COLO668 (cell line): Measurements from ENCODE around the gene C1orf21.

Experiments
- DNase-seq: peaks from one replicate; lab custom pipeline; 2025; ENCODE audit not compliant: unreplicated experiment; lab: John Stamatoyannopoulos, UW

The C1orf21 gene

GRCh38 chr1:184443624-184444023 is 56.8 kb downstream of the C1orf21 start:
- DNase-seq: no peak

DNA sequence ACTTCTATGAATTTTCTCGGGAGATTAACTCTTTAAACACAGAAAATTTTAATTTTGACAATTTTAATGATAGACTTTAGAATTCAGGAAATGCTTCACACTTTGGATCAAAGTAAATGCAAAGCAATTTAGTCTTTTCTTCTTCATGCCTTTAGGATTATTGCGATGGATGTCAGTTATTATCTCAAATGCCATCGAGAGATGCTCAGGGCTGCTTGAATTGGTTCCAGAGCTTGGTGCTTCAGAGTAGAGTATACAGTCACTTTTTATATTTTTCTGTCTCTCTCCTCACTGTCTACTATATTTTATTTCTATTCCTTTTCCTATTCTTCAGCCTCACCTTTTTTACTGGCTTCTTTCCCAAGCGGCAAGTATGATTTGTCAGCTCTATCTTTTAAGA is 59.2 kb downstream of the C1orf21 start:
- DNase-seq: no peak

- DNase-seq: no peak
Measured at GRCh38 chr1:184447651-184448185, 60.9 kb downstream of the C1orf21 start.

- DNase-seq: no peak
Measured at GRCh38 chr1:184449916-184450315, 63.1 kb downstream of the C1orf21 start.

- no peak for DNase-seq
Measured at GRCh38 chr1:184455786-184456185, 69.0 kb downstream of the C1orf21 start.

GRCh38 chr1:184456189-184456588 is 69.4 kb downstream of the C1orf21 start:
- DNase-seq: no peak

- no peak for DNase-seq
Measured at GRCh38 chr1:184457500-184457899, 70.7 kb downstream of the C1orf21 start.

DNA sequence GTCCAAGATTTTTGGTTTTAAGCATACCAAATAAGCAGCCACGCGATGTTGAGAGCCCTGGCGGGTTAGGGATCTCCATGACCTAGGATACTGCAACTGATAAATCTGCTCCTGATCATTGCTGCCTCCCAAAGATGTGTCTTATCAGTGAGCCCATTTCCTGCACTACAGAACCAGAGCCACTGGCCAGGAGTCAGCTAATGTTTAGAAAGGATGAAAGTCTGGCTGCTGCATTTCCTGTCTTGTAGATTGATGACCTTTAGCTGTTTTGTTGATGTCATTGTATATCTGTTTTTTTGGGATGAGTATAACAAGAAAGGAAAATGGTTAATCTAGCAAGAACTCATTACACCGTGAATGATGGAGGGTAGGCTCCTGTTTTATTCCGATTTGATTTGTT is 74.5 kb downstream of the C1orf21 start:
- DNase-seq: no peak

- no peak for DNase-seq
Measured at GRCh38 chr1:184462155-184462554, 75.3 kb downstream of the C1orf21 start.

GRCh38 chr1:184462990-184463389 is 76.2 kb downstream of the C1orf21 start:
- DNase-seq: no peak

DNA sequence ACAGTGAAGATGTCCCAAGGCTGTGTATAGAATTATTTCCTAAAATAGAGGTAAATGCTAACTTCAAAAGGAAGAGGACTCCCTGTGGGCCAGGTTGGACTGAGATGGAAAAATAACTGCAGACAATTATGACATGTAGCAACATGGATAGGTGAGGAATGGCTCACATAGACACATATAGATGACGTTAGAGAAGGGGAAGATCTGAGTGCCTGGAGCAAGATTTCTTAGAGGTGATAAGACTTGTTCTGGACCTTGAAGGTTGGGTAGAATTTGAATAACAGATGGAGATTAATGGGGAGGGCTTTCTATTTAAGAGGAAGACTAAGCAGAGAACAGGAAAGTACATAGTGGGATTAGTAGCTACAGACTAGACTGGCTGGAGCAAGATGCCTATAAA is 76.9 kb downstream of the C1orf21 start:
- no peak for DNase-seq

DNA sequence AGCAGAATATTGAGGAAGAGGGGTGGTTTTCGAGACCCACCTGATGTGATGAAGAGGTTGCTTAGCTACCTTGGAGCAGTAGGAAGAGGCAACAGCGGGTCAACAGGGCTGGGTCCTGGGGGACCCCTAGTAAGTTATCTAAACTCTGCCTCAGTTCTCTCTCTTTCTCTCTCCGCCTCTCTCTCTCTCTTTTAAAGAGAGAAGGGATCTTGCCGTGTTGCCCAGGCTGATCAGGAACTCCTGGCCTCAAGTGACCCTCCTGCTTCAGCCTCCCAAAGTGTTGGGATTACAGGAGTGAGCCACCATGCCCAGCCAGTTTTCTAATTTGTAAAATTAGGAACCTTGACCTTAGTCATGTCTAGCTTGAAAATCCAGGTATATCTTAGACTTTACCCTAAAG is 77.9 kb downstream of the C1orf21 start:
- no peak for DNase-seq

GRCh38 chr1:184465489-184466146 is 78.8 kb downstream of the C1orf21 start:
- no peak for DNase-seq

DNA sequence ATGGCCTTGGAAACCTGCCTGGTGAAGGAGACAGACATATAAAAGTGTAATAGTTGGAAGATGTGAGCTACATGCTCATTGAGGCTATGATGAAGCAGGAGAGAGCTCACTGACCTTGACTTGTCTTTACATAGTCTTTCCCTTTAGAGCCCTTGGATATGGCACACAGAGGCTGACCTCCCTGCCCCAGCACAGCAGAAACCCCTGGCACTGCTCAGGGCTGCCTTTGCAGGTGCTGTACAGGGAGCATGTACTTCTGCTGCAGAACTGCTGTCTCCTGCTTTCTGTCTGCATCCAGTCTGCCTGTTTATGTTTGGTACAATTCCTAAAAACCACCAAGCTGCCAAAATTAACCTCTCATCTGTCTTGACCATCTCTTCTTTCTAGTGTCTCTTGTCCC is 80.5 kb downstream of the C1orf21 start:
- DNase-seq: no peak

GRCh38 chr1:184469396-184469795 is 82.6 kb downstream of the C1orf21 start:
- DNase-seq: no peak

GRCh38 chr1:184471686-184472085 is 84.9 kb downstream of the C1orf21 start:
- DNase-seq: no peak

DNA sequence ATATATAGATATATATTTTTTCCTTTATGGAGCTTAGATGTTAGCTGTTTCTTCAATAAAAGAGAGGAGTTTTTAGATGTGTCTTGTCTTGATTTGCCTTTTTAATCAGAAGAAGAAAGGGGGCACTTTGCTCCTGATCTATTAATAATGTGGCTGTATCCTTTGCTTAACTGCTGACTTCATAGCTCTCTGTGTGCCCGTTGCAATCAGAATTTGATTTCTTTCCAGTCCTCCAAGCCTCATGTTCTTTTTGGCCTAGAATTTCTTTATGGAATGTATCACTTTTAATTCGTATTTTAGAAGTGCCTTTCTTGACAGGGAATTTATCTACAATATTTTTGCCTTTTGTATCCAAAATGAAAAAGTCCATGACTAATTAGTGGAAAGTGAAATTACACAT is 85.3 kb downstream of the C1orf21 start:
- DNase-seq: no peak

DNA sequence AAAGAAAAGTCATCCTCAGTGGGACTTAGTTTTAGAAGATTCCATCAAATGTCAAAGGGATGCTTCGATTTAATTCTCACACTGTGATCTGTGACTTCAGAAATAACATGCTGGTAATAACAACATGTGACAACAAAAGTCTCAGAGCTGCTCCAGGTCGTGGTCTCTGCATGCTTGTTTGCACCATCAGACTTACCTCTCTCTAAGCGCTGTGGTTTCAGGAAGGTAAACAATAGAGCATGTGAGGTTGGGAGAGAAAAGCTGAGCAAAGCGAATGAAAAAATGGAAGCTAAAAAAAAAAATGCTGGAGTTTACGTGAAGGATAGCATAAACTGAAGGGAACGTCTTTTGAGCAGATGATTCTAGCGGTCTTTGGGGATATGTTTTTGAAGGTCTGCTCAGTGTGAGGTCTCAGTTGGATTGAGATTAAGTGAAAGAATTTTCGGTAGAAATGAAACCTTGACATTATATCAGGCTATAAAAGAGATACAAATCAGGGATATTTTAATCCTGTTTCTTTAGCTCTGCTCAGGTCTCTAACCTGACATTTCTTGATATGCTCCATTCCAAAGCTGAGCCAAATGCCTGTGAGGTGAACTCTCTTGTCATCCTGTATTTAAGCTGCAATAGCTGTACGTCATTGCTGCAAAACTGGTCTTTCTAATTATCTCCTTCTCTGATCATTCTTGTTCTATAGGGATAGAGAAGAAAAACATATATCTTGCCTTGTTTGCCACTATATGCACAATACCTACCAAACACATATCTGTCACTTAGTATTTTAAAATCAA is 86.5 kb downstream of the C1orf21 start:
- no peak for DNase-seq

GRCh38 chr1:184476187-184476586 is 89.4 kb downstream of the C1orf21 start:
- DNase-seq: no peak

GRCh38 chr1:184479435-184480167 is 92.8 kb downstream of the C1orf21 start:
- DNase-seq: no peak

DNA sequence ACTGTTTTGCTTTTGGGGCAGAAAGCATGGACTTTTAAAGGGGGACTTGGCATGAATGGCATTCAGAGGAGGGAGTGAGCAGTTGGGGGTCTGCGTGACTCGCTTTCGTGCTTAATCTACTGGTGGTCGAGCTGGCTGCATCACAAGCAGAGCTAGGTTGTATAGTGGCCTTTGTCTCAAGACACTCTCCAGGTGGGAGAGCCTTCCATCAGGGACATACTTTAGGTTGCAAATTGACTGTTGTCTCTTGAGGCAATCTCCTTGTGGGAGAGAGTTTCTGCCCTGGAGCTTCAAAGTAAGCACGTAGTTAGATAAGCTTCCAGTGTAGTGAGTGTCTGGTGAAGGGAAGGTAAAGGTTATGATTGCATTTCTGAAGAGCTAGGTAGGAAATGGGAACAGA is 93.9 kb downstream of the C1orf21 start:
- no peak for DNase-seq

DNA sequence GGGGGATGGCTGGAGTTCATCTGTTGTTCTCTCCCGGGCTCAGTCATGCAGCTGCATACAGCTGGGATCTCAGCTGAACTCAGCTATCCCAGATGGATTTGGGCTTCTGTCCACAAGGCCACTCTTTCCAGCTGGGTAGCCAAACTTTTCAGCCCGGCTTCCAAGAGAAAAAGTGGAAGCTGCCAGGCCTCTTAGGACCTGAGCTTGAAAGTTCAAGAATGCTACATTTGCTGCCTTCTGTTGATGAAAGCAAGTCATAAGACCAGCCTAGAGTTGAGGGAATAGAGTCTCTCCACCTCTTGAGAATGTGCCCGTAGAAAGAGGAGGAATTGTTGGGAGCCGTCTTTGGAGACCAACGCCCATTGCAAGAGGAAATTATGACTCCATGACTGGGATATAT is 95.3 kb downstream of the C1orf21 start:
- DNase-seq: no peak
